ENCODE data around the gene SMDT1. TPM values are rescaled to one million over a fixed set of nuclear protein-coding genes. Genes with fewer than 3 reads are reported as not detected.

SMDT1 gene
- total and polyA plus RNA-seq, 10 of the 15 experiments (the other 5 are each of a cell fraction or from before 2014, with no cell fraction given) = 19.7 to 176 (median 66.3) TPM

GRCh38 chr22:42070517-42071422 is 8.7 kb upstream of the SMDT1 start, which contains the start of gene NAGA (continued):
- TF ChIP-seq CTCF (IDR thresholded peaks at IDR 0.05 in 2 of 3, conservative IDR thresholded peaks at IDR 0.05 in 1 of 3; ENCODE audit: control insufficient read depth in 2 of 3, extremely low read depth in 1 of 3, insufficient read depth in 1 of 3, low read depth in 3 of 3, low read length in 3 of 3) (no peak), RFX5 (IDR thresholded peaks at IDR 0.05; ENCODE audit: low read depth, low read length) (peak; percentile 81), CUX1 (IDR thresholded peaks at IDR 0.05; ENCODE audit: insufficient replicate concordance, low read depth, low read length) (no peak), FOXM1 (IDR thresholded peaks at IDR 0.05; ENCODE audit: low read depth, low read length) (no peak), CBX5 (IDR thresholded peaks at IDR 0.05; ENCODE audit: low read depth) (0 out of 2 replicates have a peak, but pooled peaks have one; percentile 18), SMARCA5 (IDR thresholded peaks at IDR 0.05) (peak; percentile 55; the same call in 1 of the 2 replicates), HDAC6 (IDR thresholded peaks at IDR 0.05; ENCODE audit: unreplicated experiment) (no peak), JUND (IDR thresholded peaks at IDR 0.05; ENCODE audit: low read depth, low read length) (no peak), CREB1 (IDR thresholded peaks at IDR 0.05; ENCODE audit: low read depth) (peak; percentile 5), PBX3 (IDR thresholded peaks at IDR 0.05; ENCODE audit: insufficient replicate concordance, low read depth, low read length) (no peak), ZNF207 (IDR thresholded peaks at IDR 0.05; ENCODE audit: borderline replicate concordance) (no peak), HDAC2 (IDR thresholded peaks at IDR 0.05) (no peak), SIX5 (IDR thresholded peaks at IDR 0.05; ENCODE audit: low read depth, low read length, severe bottlenecking) (no peak), CEBPZ (IDR thresholded peaks at IDR 0.05; ENCODE audit: low read depth, low read length) (no peak), SPI1 (IDR thresholded peaks at IDR 0.05; ENCODE audit: borderline replicate concordance, insufficient read depth, low read depth, low read length) (0 out of 2 replicates have a peak, but pooled peaks have one; percentile 10)
